A549 treated with AZD9567 at 1 μM for 4 hours (cell line): ENCODE results near the gene LITAF. TPM values are rescaled to one million over a fixed set of nuclear protein-coding genes. Genes with fewer than 3 reads are reported as not detected.

ENCODE experiments used
- total RNA-seq: library from RNA; stranded (reverse); fragments of 200-300 nt; extraction: Qiagen RNA extraction; gene quantifications from 5 replicates; pipeline ENCODE4 v1.2.3, GENCODE V29; 2022; ENCODE audit not compliant: insufficient read depth

Gene LITAF
- total RNA-seq = 155 to 192 TPM (median 179 TPM) in 5 replicates

GRCh38 chr16:11586856-11587642 lies at the start of gene LITAF:
LITAF (minus strand) TSS chr16:11586919; CDS start chr16:11556730, 30,189 bp downstream.

Other genes starting within 250 kb of the LITAF start
- 27.2 to 33.9 TPM (median 31.7 TPM) in 5 replicates for gene RMI2, start 241.5 kb downstream of the LITAF start, total RNA-seq
- gene SNN, start 81.5 kb upstream of the LITAF start, total RNA-seq = 10.1 to 17.4 TPM (median 16.3 TPM) in 5 replicates
- gene TXNDC11, start 155.9 kb upstream of the LITAF start, total RNA-seq = 38.1 to 41.5 TPM (median 39.2 TPM) in 5 replicates
- gene ZC3H7A, start 210.3 kb upstream of the LITAF start, total RNA-seq = 25.5 to 35.0 TPM (median 27.8 TPM) in 5 replicates